RKO (cell line): ENCODE data around the gene TMEM45B.
"Not testable (repeated sequence)": the region's sequence is repeated elsewhere in the genome, so short reads cannot be mapped to it uniquely, and the experiment has no call there.

Experiments used
- DNase-seq: peaks from one replicate; pipeline ENCODE4 v3.0.0-alpha.2; 2016; ENCODE audit warnings: low spot score

Gene TMEM45B

GRCh38 chr11:129852125-129852740 lies 36.6 kb downstream of the TMEM45B start:
- no peak for DNase-seq

GRCh38 chr11:129853518-129854231 lies 38.0 kb downstream of the TMEM45B start:
- DNase-seq: no peak

- no peak for DNase-seq
These were observed 38.7 kb downstream of the TMEM45B start for GRCh38 chr11:129854232-129854805.

GRCh38 chr11:129855086-129855485 lies 39.4 kb downstream of the TMEM45B start:
- no peak for DNase-seq

GRCh38 chr11:129856036-129856435 lies 40.4 kb downstream of the TMEM45B start:
- DNase-seq: no peak

- DNase-seq: peak; percentile 75
These were observed 46.3 kb downstream of the TMEM45B start for GRCh38 chr11:129861702-129862522.

- no peak for DNase-seq
These were observed 49.2 kb downstream of the TMEM45B start for GRCh38 chr11:129864811-129865210.

GRCh38 chr11:129865701-129866100 lies 50.1 kb downstream of the TMEM45B start:
- no peak for DNase-seq

- DNase-seq: no peak
These were observed 50.7 kb downstream of the TMEM45B start for GRCh38 chr11:129866311-129866710.

- DNase-seq: not testable (repeated sequence)
These were observed 53.0 kb downstream of the TMEM45B start for GRCh38 chr11:129868626-129869025.

GRCh38 chr11:129871914-129872313 lies 56.3 kb downstream of the TMEM45B start:
- no peak for DNase-seq

GRCh38 chr11:129880311-129880710 lies 64.7 kb downstream of the TMEM45B start:
- no peak for DNase-seq

- DNase-seq: peak; percentile 42
These were observed 66.0 kb downstream of the TMEM45B start for GRCh38 chr11:129881570-129882170.

GRCh38 chr11:129884581-129884980 lies 68.9 kb downstream of the TMEM45B start:
- no peak for DNase-seq

GRCh38 chr11:129885381-129885780 lies 69.7 kb downstream of the TMEM45B start:
- DNase-seq: no peak

GRCh38 chr11:129888451-129888850 lies 72.8 kb downstream of the TMEM45B start:
- DNase-seq: no peak

- DNase-seq: peak; percentile 43
These were observed 78.9 kb downstream of the TMEM45B start for GRCh38 chr11:129894278-129895125.

GRCh38 chr11:129895126-129896041 lies 79.7 kb downstream of the TMEM45B start, which contains the start of gene NFRKB:
Gene NFRKB (minus strand): TSS chr11:129895578. CDS start chr11:129892849, 2,729 bp downstream.
- DNase-seq: peak; percentile 80

- DNase-seq: no peak
These were observed 80.4 kb downstream of the TMEM45B start for GRCh38 chr11:129896062-129896461.

GRCh38 chr11:129905402-129905801 lies 89.8 kb downstream of the TMEM45B start:
- no peak for DNase-seq
